GM19023 (cell line): ENCODE measurements around the gene TBX15.
A peak's percentile ranks its signal among the peaks of the same experiment; 100 is the strongest.
"Not testable (repeated sequence)": the region's sequence is repeated elsewhere in the genome, so short reads cannot be mapped to it uniquely, and the experiment has no call there.

Source experiments
- ATAC-seq: cut with Tn5 transposase; IDR thresholded peaks from one replicate; pipeline ENCODE4 v1.9.1; 2021; ENCODE audit warnings: mild to moderate bottlenecking, moderate library complexity; ENCODE audit not compliant: unreplicated experiment

TBX15 gene

GRCh38 chr1:118960567-118961136 lies 27.5 kb downstream of the TBX15 start:
- ATAC-seq: peak; percentile 3

GRCh38 chr1:118960026-118960561 lies 28.0 kb downstream of the TBX15 start:
- peak; percentile 87 for ATAC-seq

- ATAC-seq: no peak
Observed at GRCh38 chr1:118958937-118959631, 29.1 kb downstream of the TBX15 start.

- no peak for ATAC-seq
Observed at GRCh38 chr1:118958140-118958539, 30.0 kb downstream of the TBX15 start.

GRCh38 chr1:118957579-118957978 lies 30.6 kb downstream of the TBX15 start:
- ATAC-seq: not testable (repeated sequence)

GRCh38 chr1:118954301-118954905 lies 33.7 kb downstream of the TBX15 start:
- ATAC-seq: no peak

GRCh38 chr1:118951270-118951936 lies 36.7 kb downstream of the TBX15 start:
- ATAC-seq: no peak

- ATAC-seq: no peak
Observed at GRCh38 chr1:118949315-118949714, 38.8 kb downstream of the TBX15 start.

- no peak for ATAC-seq
Observed at GRCh38 chr1:118948846-118949245, 39.3 kb downstream of the TBX15 start.

GRCh38 chr1:118948351-118948750 lies 39.8 kb downstream of the TBX15 start:
- no peak for ATAC-seq

GRCh38 chr1:118947790-118948189 lies 40.4 kb downstream of the TBX15 start:
- no peak for ATAC-seq

- no peak for ATAC-seq
Observed at GRCh38 chr1:118947003-118947765, 41.0 kb downstream of the TBX15 start.

GRCh38 chr1:118945489-118945888 lies 42.7 kb downstream of the TBX15 start:
- ATAC-seq: no peak

GRCh38 chr1:118944546-118944945 lies 43.6 kb downstream of the TBX15 start:
- no peak for ATAC-seq

- ATAC-seq: no peak
Observed at GRCh38 chr1:118944133-118944532, 44.0 kb downstream of the TBX15 start.

- no peak for ATAC-seq
Observed at GRCh38 chr1:118940957-118941356, 47.2 kb downstream of the TBX15 start.

GRCh38 chr1:118937413-118938072 lies 50.6 kb downstream of the TBX15 start:
- no peak for ATAC-seq

GRCh38 chr1:118934706-118935105 lies 53.4 kb downstream of the TBX15 start:
- no peak for ATAC-seq

- no peak for ATAC-seq
Observed at GRCh38 chr1:118933051-118933781, 54.9 kb downstream of the TBX15 start.

- no peak for ATAC-seq
Observed at GRCh38 chr1:118931876-118932275, 56.3 kb downstream of the TBX15 start.
